ENCODE measurements around the gene RMND5B. TPM values are rescaled to one million over a fixed set of nuclear protein-coding genes. Genes with fewer than 3 reads are reported as not detected.

The RMND5B gene
- total and polyA plus RNA-seq, 10 of the 15 experiments (the other 5 are each of a cell fraction or from before 2014, with no cell fraction given): 1.6 to 50.7 (median 30.9) TPM

DNA sequence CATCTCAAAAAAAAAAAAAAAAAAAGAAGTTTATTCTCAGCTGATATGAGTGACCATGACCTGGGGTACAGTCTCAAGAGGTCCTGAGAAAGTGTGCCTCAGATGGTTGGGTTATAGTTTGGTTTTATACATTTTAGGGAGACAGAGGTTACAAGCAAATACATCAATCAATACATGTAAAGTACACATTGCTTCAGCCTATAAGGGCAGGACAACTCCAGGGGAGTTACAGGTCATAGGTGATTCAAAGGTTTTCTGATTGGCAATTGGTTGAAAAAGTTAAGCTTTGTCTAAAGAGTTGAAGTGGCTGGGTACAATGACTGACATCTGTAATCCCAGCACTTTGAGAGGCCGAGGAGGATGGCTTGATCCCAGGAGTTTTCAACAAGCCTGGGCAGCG is 58.6 kb downstream of the RMND5B start (continued):
- TF ChIP-seq CBX5 (IDR thresholded peaks at IDR 0.05; ENCODE audit: low read depth): no peak
- TF ChIP-seq ZNF274 (IDR thresholded peaks at IDR 0.05; ENCODE audit: insufficient read depth, insufficient read length): no peak

DNA sequence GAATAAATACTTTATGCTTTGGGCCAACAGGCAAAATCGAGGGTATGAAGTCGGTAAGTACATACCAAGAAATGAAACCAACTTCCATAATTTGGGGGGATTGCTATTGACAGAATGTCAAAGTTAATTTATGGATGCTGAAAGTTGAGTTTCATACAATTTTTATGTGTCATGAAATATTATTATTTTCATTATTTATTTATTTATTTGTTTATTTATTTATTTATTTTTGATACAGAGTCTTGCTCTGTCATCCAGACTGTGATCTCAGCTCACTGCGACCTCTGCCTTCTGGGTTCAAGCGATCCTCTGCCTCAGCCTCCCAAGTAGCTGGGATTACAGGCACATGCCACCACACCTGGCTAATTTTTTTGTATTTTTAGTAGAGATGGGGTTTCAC is 60.8 kb downstream of the RMND5B start:
- intact Hi-C loops (cut with micrococcal nuclease; ENCODE audit: unreplicated experiment) (no loop called here), in situ Hi-C loops (cut with MboI) (no loop called here)
- no peaks in the 10 kb centered on the region for H4K20me1 ChIP-seq (ENCODE audit: control insufficient read depth, insufficient read depth)
- WGBS (ENCODE audit: insufficient coverage, insufficient replicate concordance, low lambda C conversion rate, missing lambda C conversion rate): 37% methylated on average over 4 of the region's 4 CpGs
- no peak overlapping the region for H3K4me3 ChIP-seq
- SMC1A ChIA-PET (ENCODE audit: uncharacterized antibody, unreplicated experiment): no interaction called here
- no peak overlapping the region for H3K9ac ChIP-seq (ENCODE audit: control insufficient read depth, insufficient read depth, low read length)
- CTCF ChIA-PET: interaction anchor here (1.0 kb wide), 1 partner anchor 8 kb away, joined by 4 read pairs; no protein-coding TSS in a partner anchor
- no TSS peak for BruUV-seq (replicated peaks)
- no peaks in the 10 kb centered on the region for H3K79me2 ChIP-seq (ENCODE audit: control insufficient read depth, insufficient read depth, low read length)
- H3K9me3 ChIP-seq (replicated peaks; ENCODE audit: control insufficient read depth, insufficient read depth, low read length): no peaks in the 10 kb centered on the region
- peaks cover 0 to 5% of the 10 kb centered on the region in 2 experiments; a peak in 3 of 4 replicates for H3K27me3 ChIP-seq (replicated peaks in 1 of 2; ENCODE audit: control insufficient read depth in 2 of 2, insufficient read depth in 2 of 2, low read length in 1 of 2)
- no peak overlapping the region for H3K4me2 ChIP-seq (ENCODE audit: control insufficient read depth, insufficient read depth)
- H3K36me3 ChIP-seq (ENCODE audit: control insufficient read depth in 2 of 2, insufficient read depth in 2 of 2, low read length in 1 of 2): no peaks in the 10 kb centered on the region
- RAD21 ChIA-PET (ENCODE audit: unreplicated experiment): no interaction called here
- no peak for ATAC-seq
- no peaks in the 10 kb centered on the region for H3K4me1 ChIP-seq (ENCODE audit: control insufficient read depth, insufficient read depth, low read length)
- H2AFZ ChIP-seq (ENCODE audit: control insufficient read depth, low read depth, low read length): no peak overlapping the region
- no peak for DNase-seq (ENCODE audit: low read depth, low spot score)
- POLR2A ChIA-PET: no interaction called here
- no peak overlapping the region for H3K27ac ChIP-seq (ENCODE audit: control insufficient read depth, insufficient read depth)
- no peak for FAIRE-seq
- TF ChIP-seq ZBED1 (IDR thresholded peaks at IDR 0.05; ENCODE audit: borderline replicate concordance): no peak
- TF ChIP-seq SUPT20H (IDR thresholded peaks at IDR 0.05; ENCODE audit: borderline replicate concordance, control insufficient read depth, low read depth, low read length): no peak
- TF ChIP-seq, protein P1, sequence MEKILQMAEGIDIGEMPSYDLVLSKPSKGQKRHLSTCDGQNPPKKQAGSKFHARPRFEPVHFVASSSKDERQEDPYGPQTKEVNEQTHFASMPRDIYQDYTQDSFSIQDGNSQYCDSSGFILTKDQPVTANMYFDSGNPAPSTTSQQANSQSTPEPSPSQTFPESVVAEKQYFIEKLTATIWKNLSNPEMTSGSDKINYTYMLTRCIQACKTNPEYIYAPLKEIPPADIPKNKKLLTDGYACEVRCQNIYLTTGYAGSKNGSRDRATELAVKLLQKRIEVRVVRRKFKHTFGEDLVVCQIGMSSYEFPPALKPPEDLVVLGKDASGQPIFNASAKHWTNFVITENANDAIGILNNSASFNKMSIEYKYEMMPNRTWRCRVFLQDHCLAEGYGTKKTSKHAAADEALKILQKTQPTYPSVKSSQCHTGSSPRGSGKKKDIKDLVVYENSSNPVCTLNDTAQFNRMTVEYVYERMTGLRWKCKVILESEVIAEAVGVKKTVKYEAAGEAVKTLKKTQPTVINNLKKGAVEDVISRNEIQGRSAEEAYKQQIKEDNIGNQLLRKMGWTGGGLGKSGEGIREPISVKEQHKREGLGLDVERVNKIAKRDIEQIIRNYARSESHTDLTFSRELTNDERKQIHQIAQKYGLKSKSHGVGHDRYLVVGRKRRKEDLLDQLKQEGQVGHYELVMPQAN (conservative IDR thresholded peaks at IDR 0.05): no peak
- no peak for TF ChIP-seq CREB1 (IDR thresholded peaks at IDR 0.05; ENCODE audit: low read depth)
- TF ChIP-seq HDAC6 (IDR thresholded peaks at IDR 0.05; ENCODE audit: unreplicated experiment): no peak
- TF ChIP-seq HSF1 (IDR thresholded peaks at IDR 0.05; ENCODE audit: low read depth, low read length): no peak
- TF ChIP-seq ZNF274 (IDR thresholded peaks at IDR 0.05; ENCODE audit: insufficient read depth, insufficient read length): no peak
- no peak for TF ChIP-seq RAD51 (IDR thresholded peaks at IDR 0.05)
- no peak for TF ChIP-seq CUX1 (IDR thresholded peaks at IDR 0.05; ENCODE audit: insufficient replicate concordance, low read depth, low read length)
- TF ChIP-seq CHD4 (IDR thresholded peaks at IDR 0.05): no peak
- no peak for TF ChIP-seq ESRRA (IDR thresholded peaks at IDR 0.05; ENCODE audit: low read length)

Measured in GM12878 (cell line).